Uterus (tissue), 4 donors: ENCODE measurements around the gene STK17A. TPM values are rescaled to one million over a fixed set of nuclear protein-coding genes. Genes with fewer than 3 reads are reported as not detected.

Experiments
- DNase-seq, 2 donors: peaks; one replicate each; pipeline ENCODE4 v3.0.0-alpha.2; 2019 to 2020
- H3K27ac ChIP-seq, 2 donors: fragments of 200-600 bp; sonication (generic); 1 replicate in 1 of 2; 2 replicates in 1 of 2; pipeline ENCODE4 v1.5.1; 2016 to 2018
- H3K27me3 ChIP-seq, 2 donors: fragments of 200-600 bp; sonication (generic); one replicate each; pipeline ENCODE4 v1.5.1; 2018 to 2019; ENCODE audit warnings: control low read depth in 1 of 2
- H3K36me3 ChIP-seq, 2 donors: fragments of 200-600 bp; sonication (generic); one replicate each; pipeline ENCODE4 v1.5.1; 2019; ENCODE audit warnings: control low read depth in 1 of 2
- H3K4me1 ChIP-seq, 2 donors: fragments of 200-600 bp; sonication (generic); one replicate each; pipeline ENCODE4 v1.5.1; 2018 to 2019; ENCODE audit warnings: control low read depth in 1 of 2
- H3K4me3 ChIP-seq, 2 donors: fragments of 200-600 bp; sonication (generic); 1 replicate in 1 of 2; 2 replicates in 1 of 2; pipeline ENCODE4 v1.5.1; 2018 to 2019; ENCODE audit warnings: mild to moderate bottlenecking in 1 of 2
- H3K9me3 ChIP-seq, 2 donors: fragments of 200-600 bp; sonication (generic); one replicate each; pipeline ENCODE4 v1.5.1; 2019; ENCODE audit warnings: control low read depth in 1 of 2
- POLR2A ChIP-seq, 2 donors: fragments of 450-650 bp; IDR thresholded peaks; one replicate each; pipeline ENCODE4 v1.6.1; 2016; ENCODE audit warnings: antibody characterized with exemption in 2 of 2, mild to moderate bottlenecking in 1 of 2, moderate library complexity in 1 of 2
- intact Hi-C: fragments of 100-400 bp; cut with DNase I; formaldehyde crosslinking; loops from one replicate; pipeline ENCODE4 v1.15.1; 2023; ENCODE audit warnings: low total_unique reads
- total RNA-seq, 4 donors: library from RNA; depleted of rRNA in 3 of 4; stranded (reverse); fragments of >200 nt in 3 of 4; gene quantifications; one replicate each; pipeline versions ENCODE4 v1.1.0 to v1.2.4, GENCODE V29; 2014 to 2023
- TF ChIP-seq, protein P1 (sequence below), 4 experiments: fragments of 200-600 bp in 2 of 4; fragments of 450-650 bp in 2 of 4; sonication (generic) in 2 of 4; IDR thresholded peaks; one replicate each; pipeline ENCODE4 v1.5.1; 2016 to 2019; ENCODE audit warnings: antibody characterized with exemption in 4 of 4, mild to moderate bottlenecking in 2 of 4, moderate library complexity in 1 of 4
- donor health status: DM: yes; HTN: yes; CAD: no.

The STK17A gene
- total RNA-seq, 4 donors from 2014 or later: 2.3 to 25.2 (median 7.5) TPM

DNA sequence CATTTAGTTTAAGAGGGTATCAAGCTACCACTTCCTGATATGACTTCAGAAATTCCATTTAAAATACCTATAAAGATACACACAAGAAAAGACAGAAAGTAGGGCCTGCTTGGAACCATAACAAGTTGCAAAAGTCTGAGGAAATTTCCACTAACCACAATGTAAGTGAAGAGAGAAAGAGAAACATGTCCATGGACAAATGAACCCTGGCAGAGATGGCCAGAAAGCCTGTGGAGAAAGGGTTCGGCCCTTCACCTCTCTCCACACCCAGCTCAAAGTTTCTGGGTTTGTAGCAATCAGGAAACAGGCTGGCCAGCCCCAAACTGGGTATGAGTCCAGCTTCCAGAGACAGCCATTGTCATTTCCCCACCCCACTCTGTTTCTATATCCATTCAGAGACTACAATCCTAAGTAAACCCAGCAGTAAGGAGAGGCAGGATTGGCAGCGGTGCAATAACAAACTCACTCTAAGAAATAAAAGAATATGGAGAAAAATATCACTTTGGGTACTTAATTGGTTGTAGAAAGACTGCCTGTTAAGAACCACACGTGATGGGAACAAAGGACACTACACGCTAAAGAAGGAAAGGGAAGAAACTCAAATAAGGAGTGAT, 71.1 kb downstream of the STK17A start:
- no peaks in the 10 kb centered on the region for H3K36me3 ChIP-seq
- H3K27ac ChIP-seq: no peak overlapping the region
- DNase-seq: no peak
- H3K27me3 ChIP-seq: no peaks in the 10 kb centered on the region
- H3K4me3 ChIP-seq: no peak overlapping the region
- TF ChIP-seq, protein P1, sequence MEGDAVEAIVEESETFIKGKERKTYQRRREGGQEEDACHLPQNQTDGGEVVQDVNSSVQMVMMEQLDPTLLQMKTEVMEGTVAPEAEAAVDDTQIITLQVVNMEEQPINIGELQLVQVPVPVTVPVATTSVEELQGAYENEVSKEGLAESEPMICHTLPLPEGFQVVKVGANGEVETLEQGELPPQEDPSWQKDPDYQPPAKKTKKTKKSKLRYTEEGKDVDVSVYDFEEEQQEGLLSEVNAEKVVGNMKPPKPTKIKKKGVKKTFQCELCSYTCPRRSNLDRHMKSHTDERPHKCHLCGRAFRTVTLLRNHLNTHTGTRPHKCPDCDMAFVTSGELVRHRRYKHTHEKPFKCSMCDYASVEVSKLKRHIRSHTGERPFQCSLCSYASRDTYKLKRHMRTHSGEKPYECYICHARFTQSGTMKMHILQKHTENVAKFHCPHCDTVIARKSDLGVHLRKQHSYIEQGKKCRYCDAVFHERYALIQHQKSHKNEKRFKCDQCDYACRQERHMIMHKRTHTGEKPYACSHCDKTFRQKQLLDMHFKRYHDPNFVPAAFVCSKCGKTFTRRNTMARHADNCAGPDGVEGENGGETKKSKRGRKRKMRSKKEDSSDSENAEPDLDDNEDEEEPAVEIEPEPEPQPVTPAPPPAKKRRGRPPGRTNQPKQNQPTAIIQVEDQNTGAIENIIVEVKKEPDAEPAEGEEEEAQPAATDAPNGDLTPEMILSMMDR (IDR thresholded peaks at IDR 0.05): no peak
- no peak for TF ChIP-seq POLR2A (IDR thresholded peaks at IDR 0.05)
- intact Hi-C loops: no loop called here
- H3K4me1 ChIP-seq: peaks cover 11 to 13% of the 10 kb centered on the region in 2 donors
- H3K9me3 ChIP-seq: no peaks in the 10 kb centered on the region

DNA sequence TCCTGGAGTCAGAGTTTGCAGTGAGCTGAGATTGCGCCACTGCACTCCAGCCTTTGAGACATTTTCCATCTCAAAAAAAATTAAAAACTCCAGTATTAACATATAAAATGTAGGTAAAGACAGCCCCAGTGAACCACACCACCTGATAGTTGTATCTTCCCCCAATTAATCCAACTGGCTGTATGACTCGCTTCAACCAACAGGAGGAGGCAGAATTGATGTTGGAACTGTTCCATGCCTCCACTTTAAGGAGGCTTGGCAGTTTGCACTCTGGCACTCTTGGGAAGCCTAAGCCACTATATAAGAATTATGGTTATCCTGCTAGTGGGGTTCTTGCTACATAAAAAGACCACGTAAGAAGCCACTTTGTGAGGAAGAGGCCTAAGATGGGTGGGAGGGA, 72.7 kb downstream of the STK17A start:
- Histone ChIP-seq H3K27ac (no peak overlapping the region), H3K9me3 (no peaks in the 10 kb centered on the region), H3K27me3 (no peaks in the 10 kb centered on the region), H3K36me3 (no peaks in the 10 kb centered on the region), H3K4me3 (no peak overlapping the region), H3K4me1 (peaks cover 0 to 8% of the 10 kb centered on the region in 2 donors)
- no peak for DNase-seq
- intact Hi-C loops: no loop called here
- TF ChIP-seq POLR2A (IDR thresholded peaks at IDR 0.05): no peak

DNA sequence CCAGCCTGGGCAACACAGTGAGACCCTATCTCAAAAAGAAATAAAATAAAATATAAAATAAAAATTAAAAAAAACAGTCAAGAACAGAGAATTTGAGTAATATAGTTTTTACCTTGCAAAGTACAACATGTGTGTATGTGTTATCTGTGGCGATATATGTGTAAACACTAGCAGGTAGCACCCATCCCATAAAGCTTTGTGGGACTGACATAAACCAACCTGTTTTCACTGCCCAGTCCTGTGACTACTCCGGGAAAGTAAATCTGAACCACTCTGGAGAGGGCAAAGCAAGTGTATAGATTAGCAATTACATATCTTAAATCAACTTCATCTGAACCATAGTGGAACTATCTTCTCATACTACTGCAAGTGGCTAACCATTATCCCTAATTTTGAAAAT, 74.1 kb downstream of the STK17A start:
- H3K4me1 ChIP-seq: no peaks in the 10 kb centered on the region
- intact Hi-C loops: no loop called here
- TF ChIP-seq, protein P1 (IDR thresholded peaks at IDR 0.05): no peak

DNA sequence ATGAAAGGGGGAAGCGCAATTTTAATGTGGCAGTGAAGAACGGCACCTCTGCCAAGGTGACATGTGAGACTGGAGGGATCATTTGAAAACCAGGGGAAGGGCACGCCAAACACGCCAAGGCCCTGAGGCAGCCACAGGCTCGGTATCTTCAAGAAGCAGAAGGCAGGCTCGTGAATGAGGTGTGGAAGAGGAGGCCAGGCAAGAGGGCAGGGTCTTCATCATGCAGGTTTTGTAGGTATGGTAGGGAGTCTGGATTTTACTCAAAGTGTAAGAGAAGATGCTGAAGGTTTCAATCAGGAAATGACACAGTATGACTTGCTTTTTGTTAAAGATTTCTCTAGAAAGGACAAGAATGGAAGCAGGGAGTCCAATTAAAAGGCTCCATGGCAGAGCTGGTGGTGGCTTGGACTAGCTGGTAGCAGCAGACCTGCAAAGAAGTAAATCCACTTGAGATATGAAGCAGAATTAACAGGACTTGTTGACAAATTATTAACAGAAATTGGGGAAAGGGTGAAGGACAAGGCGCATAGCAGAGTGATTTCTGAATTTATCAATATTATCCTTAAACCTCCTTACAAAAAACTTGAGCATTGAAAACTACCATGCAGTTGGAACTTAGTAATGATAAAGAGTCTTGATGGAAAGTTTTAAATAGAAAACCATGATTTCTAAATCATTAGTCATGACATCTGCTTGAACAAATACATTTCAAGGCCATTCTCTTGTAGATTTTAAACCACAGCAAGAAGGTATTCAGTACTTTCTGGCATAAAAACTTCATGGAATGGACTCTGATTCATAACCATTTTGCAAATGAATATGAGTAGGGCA, 76.0 kb downstream of the STK17A start:
- TF ChIP-seq, protein P1 (IDR thresholded peaks at IDR 0.05): no peak
- TF ChIP-seq POLR2A (IDR thresholded peaks at IDR 0.05): no peak
- no peaks in the 10 kb centered on the region for H3K9me3 ChIP-seq
- no peak for DNase-seq
- intact Hi-C loops: no loop called here
- no peaks in the 10 kb centered on the region for H3K27me3 ChIP-seq
- peak overlapping the region; percentile 6 to 33 for H3K27ac ChIP-seq
- H3K36me3 ChIP-seq: no peaks in the 10 kb centered on the region
- no peak overlapping the region for H3K4me3 ChIP-seq
- no peaks in the 10 kb centered on the region for H3K4me1 ChIP-seq

More for the DNA sequence above, 74.1 kb downstream of the STK17A start:
- Histone ChIP-seq H3K27me3 (no peaks in the 10 kb centered on the region), H3K9me3 (no peaks in the 10 kb centered on the region), H3K36me3 (no peaks in the 10 kb centered on the region), H3K4me3 (no peak overlapping the region), H3K27ac (no peak overlapping the region)
- no peak for DNase-seq

DNA sequence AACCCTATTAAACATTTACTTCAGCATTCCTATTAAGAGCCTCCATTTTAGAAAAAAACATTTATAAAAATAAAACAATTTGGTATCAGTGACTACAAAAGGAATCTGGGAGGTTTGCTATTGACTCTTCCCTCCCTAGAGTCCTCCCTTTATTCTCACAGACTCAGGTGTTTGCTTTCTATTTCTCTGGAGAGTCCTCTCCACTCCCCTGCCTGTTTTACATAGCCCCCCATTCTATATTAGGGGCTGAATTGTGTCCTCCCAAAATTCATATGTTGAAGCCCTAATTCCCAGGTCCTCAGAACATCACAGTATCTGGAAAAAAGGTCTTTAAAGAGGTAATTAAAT, 76.6 kb downstream of the STK17A start:
- no peaks in the 10 kb centered on the region for H3K36me3 ChIP-seq
- no peaks in the 10 kb centered on the region for H3K27me3 ChIP-seq
- H3K4me1 ChIP-seq: no peaks in the 10 kb centered on the region
- intact Hi-C loops: no loop called here
- TF ChIP-seq POLR2A (IDR thresholded peaks at IDR 0.05): no peak
- TF ChIP-seq, protein P1 (IDR thresholded peaks at IDR 0.05): no peak
- H3K9me3 ChIP-seq: no peaks in the 10 kb centered on the region
- H3K4me3 ChIP-seq: no peak overlapping the region
- no peak overlapping the region for H3K27ac ChIP-seq
- no peak for DNase-seq
